GM12878 (cell line): ENCODE results near the gene AGAP1. TPM values are rescaled to one million over a fixed set of nuclear protein-coding genes. Genes with fewer than 3 reads are reported as not detected.

Experiments used
- ATAC-seq: fragments of 200-7000 bp; cut with Tn5 transposase; 3 replicates; pipeline ENCODE4 v1.9.1; 2020; ENCODE audit warnings: mild to moderate bottlenecking, moderate library complexity
- BruUV-seq: library from RNA; stranded (reverse); fragments of 400-500 nt; replicated peaks from 2 replicates; lab custom pipeline; 2021; lab: Mats Ljungman, UMichigan
- CTCF ChIA-PET: fragments of 300-600 bp; sonication (Branson Sonifier 250); formaldehyde crosslinking; extraction: SDS; loops from one replicate; lab custom pipeline; 2021; ENCODE audit warnings: inconsistent platforms; lab: Yijun Ruan, JAX
- POLR2A ChIA-PET: fragments of 350-600 bp; formaldehyde crosslinking; extraction: SDS; loops from one replicate; lab custom pipeline; 2021; ENCODE audit warnings: inconsistent platforms; lab: Charles Lee
- RAD21 ChIA-PET: fragments of 300-600 bp; sonication (Branson Sonifier 250); formaldehyde crosslinking; loops from one replicate; lab custom pipeline; 2023; ENCODE audit warnings: antibody characterized with exemption; ENCODE audit not compliant: unreplicated experiment; lab: Charles Lee
- SMC1A ChIA-PET: fragments of 300-600 bp; sonication (Branson Sonifier 250); formaldehyde crosslinking; loops from one replicate; lab custom pipeline; 2023; ENCODE audit not compliant: unreplicated experiment, uncharacterized antibody; lab: Charles Lee
- DNase-seq: peaks from one replicate; pipeline ENCODE4 v3.0.0-alpha.2; 2011; ENCODE audit warnings: low read depth, low spot score
- FAIRE-seq: peaks from 3 replicates; lab custom pipeline; 2011; peaks lifted over from hg19 to GRCh38; lab: Jason Lieb, UNC
- H2AFZ ChIP-seq: 2 replicates; pipeline ENCODE4 v1.6.0; 2011; ENCODE audit warnings: low read depth, low read length, control low read depth; ENCODE audit not compliant: control insufficient read depth
- H3K27ac ChIP-seq: 2 replicates; pipeline ENCODE4 v1.5.1; 2011; ENCODE audit warnings: control low read depth; ENCODE audit not compliant: control insufficient read depth, insufficient read depth
- H3K27me3 ChIP-seq, 2 experiments: replicated peaks in 1 of 2; 2 replicates each; pipeline versions ENCODE4 v1.6.0 to v1.6.1; 2011; ENCODE audit warnings: low read length in 1 of 2; ENCODE audit not compliant: control insufficient read depth in 2 of 2, insufficient read depth in 2 of 2
- H3K36me3 ChIP-seq, 2 experiments: 2 replicates each; pipeline ENCODE4 v1.5.1; 2011; ENCODE audit warnings: low read length in 1 of 2; ENCODE audit not compliant: control insufficient read depth in 2 of 2, insufficient read depth in 2 of 2
- H3K4me1 ChIP-seq: 2 replicates; pipeline ENCODE4 v1.6.1; 2011; ENCODE audit warnings: mild to moderate bottlenecking, low read length, moderate library complexity, mixed read lengths; ENCODE audit not compliant: control insufficient read depth, insufficient read depth
- H3K4me2 ChIP-seq: 2 replicates; pipeline ENCODE4 v1.6.0; 2011; ENCODE audit warnings: control low read depth; ENCODE audit not compliant: control insufficient read depth, insufficient read depth
- H3K4me3 ChIP-seq: fragments of 200-600 bp; sonication (generic); 2 replicates; pipeline ENCODE4 v1.5.1; 2016
- H3K79me2 ChIP-seq: 2 replicates; pipeline ENCODE4 v1.6.0; 2011; ENCODE audit warnings: low read length; ENCODE audit not compliant: control insufficient read depth, insufficient read depth
- H3K9ac ChIP-seq: 2 replicates; pipeline ENCODE4 v1.8.0; 2011; ENCODE audit warnings: low read length, control low read depth, mixed read lengths; ENCODE audit not compliant: control insufficient read depth, insufficient read depth
- H3K9me3 ChIP-seq: replicated peaks from 3 replicates; pipeline ENCODE4 v1.5.1; 2011; ENCODE audit warnings: mild to moderate bottlenecking, low read length; ENCODE audit not compliant: control insufficient read depth, insufficient read depth
- H4K20me1 ChIP-seq: 2 replicates; pipeline ENCODE4 v1.6.0; 2011; ENCODE audit not compliant: control insufficient read depth, insufficient read depth
- ASH2L ChIP-seq: fragments of 300-600, 200-600 bp; sonication (generic); IDR thresholded peaks from 2 replicates; pipeline ENCODE4 v1.6.1; 2017; ENCODE audit warnings: low read depth, mild to moderate bottlenecking, borderline replicate concordance
- ATF3 ChIP-seq: IDR thresholded peaks from 2 replicates; pipeline ENCODE4 v1.6.1; 2011; ENCODE audit warnings: low read depth, mild to moderate bottlenecking, low read length, moderate library complexity, borderline replicate concordance; ENCODE audit errors: extremely low read depth
- BACH1 ChIP-seq: fragments of 450-650 bp; IDR thresholded peaks from 2 replicates; pipeline ENCODE4 v1.6.1; 2017; ENCODE audit warnings: mild to moderate bottlenecking, borderline replicate concordance
- BCL11A ChIP-seq: IDR thresholded peaks from 2 replicates; pipeline ENCODE4 v1.6.1; 2011; ENCODE audit warnings: low read depth, low read length
- CBX3 ChIP-seq: fragments of 200-600 bp; sonication (generic); IDR thresholded peaks from 2 replicates; pipeline ENCODE4 v1.6.1; 2016; ENCODE audit warnings: low read depth, borderline replicate concordance
- CHD1 ChIP-seq: IDR thresholded peaks from 2 replicates; pipeline ENCODE4 v1.6.1; 2012; ENCODE audit warnings: low read depth, low read length, improper control_type of control experiment
- CREB1 ChIP-seq: IDR thresholded peaks from 2 replicates; pipeline ENCODE4 v1.6.1; 2012; ENCODE audit warnings: low read depth, mild to moderate bottlenecking, inconsistent platforms
- ETV6 ChIP-seq, 2 experiments: fragments of 450-650 bp in 1 of 2; IDR thresholded peaks in 1 of 2; conservative IDR thresholded peaks in 1 of 2; 2 replicates each; pipeline ENCODE4 v1.6.1; 2014; ENCODE audit warnings: antibody characterized with exemption in 1 of 2, borderline replicate concordance in 1 of 2, low read depth in 1 of 2, mild to moderate bottlenecking in 1 of 2, moderate library complexity in 1 of 2
- GABPA ChIP-seq: IDR thresholded peaks from 2 replicates; pipeline ENCODE4 v1.6.1; 2014; ENCODE audit warnings: antibody characterized with exemption, low read depth, mild to moderate bottlenecking, inconsistent platforms
- HDAC2 ChIP-seq: fragments of 200-600 bp; sonication (generic); IDR thresholded peaks from 2 replicates; pipeline ENCODE4 v1.6.1; 2017
- MAX ChIP-seq: IDR thresholded peaks from 2 replicates; pipeline ENCODE4 v1.6.1; 2012; ENCODE audit warnings: low read depth, low read length, improper control_type of control experiment
- NFYA ChIP-seq: IDR thresholded peaks from 2 replicates; pipeline ENCODE4 v1.6.1; 2011; ENCODE audit warnings: low read depth, mild to moderate bottlenecking, low read length, improper control_type of control experiment, borderline replicate concordance
- POLR2AphosphoS2 ChIP-seq: IDR thresholded peaks from 2 replicates; pipeline ENCODE4 v1.6.1; 2011; ENCODE audit warnings: low read depth, mild to moderate bottlenecking, low read length, improper control_type of control experiment, moderate library complexity
- RBBP5 ChIP-seq: fragments of 200-600 bp; sonication (generic); conservative IDR thresholded peaks from 2 replicates; pipeline ENCODE4 v1.6.1; 2016
- STAT1 ChIP-seq: fragments of 450-650 bp; conservative IDR thresholded peaks from 2 replicates; pipeline ENCODE4 v1.6.1; 2014; ENCODE audit warnings: antibody characterized with exemption, mild to moderate bottlenecking
- ZZZ3 ChIP-seq: IDR thresholded peaks from 2 replicates; pipeline ENCODE4 v1.6.1; 2011; ENCODE audit warnings: low read depth; ENCODE audit not compliant: control insufficient read depth, insufficient read length
- WGBS: methylation state at CpG from one replicate; pipeline ENCODE4 v1.1.6; 2016; ENCODE audit warnings: low lambda C conversion rate; ENCODE audit not compliant: insufficient replicate concordance, insufficient coverage; ENCODE audit errors: missing lambda C conversion rate; 5-methylcytosine and 5-hydroxymethylcytosine counted together
- in situ Hi-C: fragments of 300-500 bp; cut with MboI; formaldehyde crosslinking; loops from 9 replicates; pipeline ENCODE4 v1.14.3; 2018; ENCODE audit warnings: mixed read lengths
- intact Hi-C: fragments of 100-400 bp; cut with micrococcal nuclease; formaldehyde crosslinking; loops from one replicate; pipeline ENCODE4 v1.14.2; 2022; ENCODE audit not compliant: unreplicated experiment
- polyA plus RNA-seq, 11 experiments: library from polyadenylated mRNA; depleted of rRNA in 4 of 11; unstranded in 6 of 11; stranded (reverse) in 5 of 11; fragments of >200 nt; fragmentation: Nextera tagmentation in 4 of 11; fragmentation: Illumina TruSeq in 1 of 11; extraction: Ambion mirVana in 4 of 11; extraction: Trizol in 1 of 11; gene quantifications; 1 replicate in 1 of 11; 2 replicates in 10 of 11; pipeline versions ENCODE4 v1.2.1 to v1.2.3, GENCODE V29; 2011 to 2016; ENCODE audit warnings: inconsistent platforms in 2 of 11, missing spikeins in 2 of 11, low read depth in 1 of 11
- total RNA-seq, 4 experiments: library from RNA; depleted of rRNA in 3 of 4; stranded (reverse); fragments of >200 nt in 3 of 4; fragmentation: Illumina TruSeq in 1 of 4; extraction: Trizol in 1 of 4; gene quantifications; 2 replicates each; pipeline versions ENCODE4 v1.2.1 to v1.2.3, GENCODE V29; 2013 to 2021
- TF ChIP-seq, protein P1 (sequence below): fragments of 450-650 bp; IDR thresholded peaks from 2 replicates; pipeline ENCODE4 v1.6.1; 2017; ENCODE audit warnings: antibody characterized with exemption, mild to moderate bottlenecking, moderate library complexity
- TF ChIP-seq, protein P2 (sequence below): fragments of 450-650 bp; IDR thresholded peaks from 2 replicates; pipeline ENCODE4 v1.6.1; 2016; ENCODE audit warnings: mild to moderate bottlenecking

AGAP1 gene
- total and polyA plus RNA-seq, 10 of the 15 experiments (the other 5 are each of a cell fraction or from before 2014, with no cell fraction given): 0.05 to 0.15 (median 0.06) TPM; not detected in 7

DNA sequence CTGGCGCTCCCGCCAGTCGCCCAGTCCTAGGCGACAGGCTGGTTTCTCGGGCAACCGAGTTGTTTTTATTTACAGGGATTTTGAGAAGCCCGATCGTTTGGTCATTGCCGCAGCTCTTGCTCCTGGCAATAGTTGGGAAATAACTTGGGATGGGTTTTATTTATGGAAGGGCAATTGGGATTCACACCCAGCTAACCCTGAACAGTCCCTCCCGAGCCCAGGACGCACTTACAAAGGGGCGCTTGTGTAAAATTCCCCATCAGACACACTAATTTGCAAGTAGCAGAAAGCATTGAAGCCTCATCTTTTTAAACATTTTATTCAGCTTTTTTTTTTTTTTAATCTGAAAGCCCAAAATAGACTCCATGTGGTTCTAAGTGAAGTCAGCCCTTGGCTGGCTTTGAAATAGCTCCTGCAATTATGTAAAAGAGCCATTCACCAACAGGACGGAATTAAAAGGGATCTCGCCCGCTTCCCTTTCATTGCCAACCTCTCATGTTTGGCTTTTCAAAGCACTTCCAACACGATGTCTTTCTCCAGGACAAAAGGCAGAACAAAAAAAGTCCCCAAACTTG is 677.9 kb downstream of the AGAP1 start:
- ATAC-seq (no peak), DNase-seq (no peak), FAIRE-seq (no peak)
- in situ Hi-C loops (no loop called here), intact Hi-C loops (no loop called here)
- Histone ChIP-seq H3K36me3 (no peaks in the 10 kb centered on the region), H3K4me3 (no peak overlapping the region), H4K20me1 (no peaks in the 10 kb centered on the region), H3K9ac (no peak overlapping the region), H3K4me2 (no peak overlapping the region), H3K9me3 (peaks cover under 1% of the 10 kb centered on the region; the same call in 2 of the 3 replicates), H3K79me2 (no peaks in the 10 kb centered on the region), H3K4me1 (no peaks in the 10 kb centered on the region), H3K27ac (no peak overlapping the region), H3K27me3 (peaks cover 2 to 9% of the 10 kb centered on the region in 2 experiments), H2AFZ (no peak overlapping the region)
- ChIA-PET SMC1A (no interaction called here), RAD21 (no interaction called here), CTCF (interaction anchor here (1.3 to 2.4 kb wide), 2 partner anchors 9 to 392 kb away, joined by 4 to 13 read pairs; no protein-coding TSS in a partner anchor), POLR2A (no interaction called here)
- BruUV-seq: no TSS peak
- no peak for TF ChIP-seq MAX
- no peak for TF ChIP-seq POLR2AphosphoS2
- no peak for TF ChIP-seq STAT1
- no peak for TF ChIP-seq ATF3
- TF ChIP-seq RBBP5: no peak
- TF ChIP-seq GABPA: no peak
- TF ChIP-seq CHD1: no peak
- TF ChIP-seq BCL11A: no peak
- TF ChIP-seq ZZZ3: no peak
- TF ChIP-seq, protein P1, sequence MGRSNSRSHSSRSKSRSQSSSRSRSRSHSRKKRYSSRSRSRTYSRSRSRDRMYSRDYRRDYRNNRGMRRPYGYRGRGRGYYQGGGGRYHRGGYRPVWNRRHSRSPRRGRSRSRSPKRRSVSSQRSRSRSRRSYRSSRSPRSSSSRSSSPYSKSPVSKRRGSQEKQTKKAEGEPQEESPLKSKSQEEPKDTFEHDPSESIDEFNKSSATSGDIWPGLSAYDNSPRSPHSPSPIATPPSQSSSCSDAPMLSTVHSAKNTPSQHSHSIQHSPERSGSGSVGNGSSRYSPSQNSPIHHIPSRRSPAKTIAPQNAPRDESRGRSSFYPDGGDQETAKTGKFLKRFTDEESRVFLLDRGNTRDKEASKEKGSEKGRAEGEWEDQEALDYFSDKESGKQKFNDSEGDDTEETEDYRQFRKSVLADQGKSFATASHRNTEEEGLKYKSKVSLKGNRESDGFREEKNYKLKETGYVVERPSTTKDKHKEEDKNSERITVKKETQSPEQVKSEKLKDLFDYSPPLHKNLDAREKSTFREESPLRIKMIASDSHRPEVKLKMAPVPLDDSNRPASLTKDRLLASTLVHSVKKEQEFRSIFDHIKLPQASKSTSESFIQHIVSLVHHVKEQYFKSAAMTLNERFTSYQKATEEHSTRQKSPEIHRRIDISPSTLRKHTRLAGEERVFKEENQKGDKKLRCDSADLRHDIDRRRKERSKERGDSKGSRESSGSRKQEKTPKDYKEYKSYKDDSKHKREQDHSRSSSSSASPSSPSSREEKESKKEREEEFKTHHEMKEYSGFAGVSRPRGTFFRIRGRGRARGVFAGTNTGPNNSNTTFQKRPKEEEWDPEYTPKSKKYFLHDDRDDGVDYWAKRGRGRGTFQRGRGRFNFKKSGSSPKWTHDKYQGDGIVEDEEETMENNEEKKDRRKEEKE: no peak
- no peak for TF ChIP-seq NFYA
- TF ChIP-seq, protein P2, sequence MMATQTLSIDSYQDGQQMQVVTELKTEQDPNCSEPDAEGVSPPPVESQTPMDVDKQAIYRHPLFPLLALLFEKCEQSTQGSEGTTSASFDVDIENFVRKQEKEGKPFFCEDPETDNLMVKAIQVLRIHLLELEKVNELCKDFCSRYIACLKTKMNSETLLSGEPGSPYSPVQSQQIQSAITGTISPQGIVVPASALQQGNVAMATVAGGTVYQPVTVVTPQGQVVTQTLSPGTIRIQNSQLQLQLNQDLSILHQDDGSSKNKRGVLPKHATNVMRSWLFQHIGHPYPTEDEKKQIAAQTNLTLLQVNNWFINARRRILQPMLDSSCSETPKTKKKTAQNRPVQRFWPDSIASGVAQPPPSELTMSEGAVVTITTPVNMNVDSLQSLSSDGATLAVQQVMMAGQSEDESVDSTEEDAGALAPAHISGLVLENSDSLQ: no peak
- TF ChIP-seq ETV6 (conservative IDR thresholded peaks at IDR 0.05 in 1 of 2, IDR thresholded peaks at IDR 0.05 in 1 of 2; ENCODE audit: borderline replicate concordance in 1 of 2, low read depth in 1 of 2): no peak
- no peak for TF ChIP-seq BACH1
- no peak for TF ChIP-seq CREB1
- no peak for TF ChIP-seq ASH2L
- TF ChIP-seq CBX3: no peak
- TF ChIP-seq HDAC2: no peak
- 32% methylated on average over 16 of the region's 16 CpGs for WGBS
